SK-N-MC (cell line): ENCODE results near the gene TP63.
A peak's percentile ranks its signal among the peaks of the same experiment; 100 is the strongest.

Experiments
- DNase-seq: peaks from one replicate; pipeline ENCODE4 v3.0.0-alpha.2; 2011; ENCODE audit warnings: low read depth, low spot score
- H3K27ac ChIP-seq: fragments of 200-600 bp; sonication (generic); 2 replicates; pipeline ENCODE4 v1.5.1; 2016; ENCODE audit warnings: mixed run types
- H3K36me3 ChIP-seq: fragments of 200-600 bp; sonication (generic); 2 replicates; pipeline ENCODE4 v1.6.1; 2017; ENCODE audit warnings: antibody characterized with exemption, low read length, mixed read lengths; ENCODE audit not compliant: insufficient read depth
- H3K4me3 ChIP-seq: fragments of 200-600 bp; sonication (generic); 2 replicates; pipeline ENCODE4 v1.5.1; 2016
- H3K9ac ChIP-seq: fragments of 200-600 bp; sonication (generic); 2 replicates; pipeline ENCODE4 v1.8.0; 2017; ENCODE audit warnings: mixed run types, mixed read lengths; ENCODE audit not compliant: insufficient read length
- H3K9me3 ChIP-seq: fragments of 200-600 bp; sonication (generic); 2 replicates; pipeline ENCODE4 v1.6.1; 2017; ENCODE audit warnings: low read depth, mild to moderate bottlenecking, antibody characterized with exemption, low read length, moderate library complexity, mixed read lengths
- EZH2 ChIP-seq: fragments of 200-600 bp; sonication (generic); IDR thresholded peaks from one replicate; pipeline ENCODE4 v1.6.1; 2017; ENCODE audit warnings: antibody characterized with exemption
- FOXP2 ChIP-seq: optimal IDR thresholded peaks from 2 replicates; pipeline ENCODE3; 2011; ENCODE audit warnings: mild to moderate bottlenecking, moderate library complexity; ENCODE audit not compliant: insufficient read depth; ENCODE audit errors: extremely low read length, control extremely low read depth
- POLR2AphosphoS5 ChIP-seq: IDR thresholded peaks from 2 replicates; pipeline ENCODE4 v1.6.1; 2012; ENCODE audit warnings: mild to moderate bottlenecking, low read depth, low read length, borderline replicate concordance

Gene TP63

DNA sequence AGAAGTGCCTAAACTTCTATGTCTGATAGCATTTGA, at the start of gene TP63:
TP63 (plus strand) TSS at position 17 of the 36 bp plus-strand sequence. CDS start 127 bp downstream, outside the sequence.
- 0 out of 2 replicates have a peak, but pooled peaks cover 6% of the 10 kb centered on the region for H3K36me3 ChIP-seq
- peak within 1 kb of the TSS; percentile 8 for H3K9ac ChIP-seq
- H3K4me3 ChIP-seq, result no peak within 1 kb of the TSS
- H3K9me3 ChIP-seq, result no peaks in the 10 kb centered on the region
- peak within 1 kb of the TSS; percentile 28 for H3K27ac ChIP-seq
- no peak for DNase-seq
- TF ChIP-seq FOXP2 (no peak), POLR2AphosphoS5 (no peak), EZH2 (no peak)

- TF ChIP-seq EZH2, result no peak
- no peak for TF ChIP-seq FOXP2
- no peak for TF ChIP-seq POLR2AphosphoS5
- no peak overlapping the region for H3K4me3 ChIP-seq
- no peak for DNase-seq
- H3K27ac ChIP-seq, result no peak overlapping the region
- H3K9me3 ChIP-seq, result no peaks in the 10 kb centered on the region
- H3K36me3 ChIP-seq, result no peaks in the 10 kb centered on the region
- H3K9ac ChIP-seq, result no peak overlapping the region
Measured at GRCh38 chr3:189582179-189582578, 49.0 kb upstream of the TP63 start.

DNA sequence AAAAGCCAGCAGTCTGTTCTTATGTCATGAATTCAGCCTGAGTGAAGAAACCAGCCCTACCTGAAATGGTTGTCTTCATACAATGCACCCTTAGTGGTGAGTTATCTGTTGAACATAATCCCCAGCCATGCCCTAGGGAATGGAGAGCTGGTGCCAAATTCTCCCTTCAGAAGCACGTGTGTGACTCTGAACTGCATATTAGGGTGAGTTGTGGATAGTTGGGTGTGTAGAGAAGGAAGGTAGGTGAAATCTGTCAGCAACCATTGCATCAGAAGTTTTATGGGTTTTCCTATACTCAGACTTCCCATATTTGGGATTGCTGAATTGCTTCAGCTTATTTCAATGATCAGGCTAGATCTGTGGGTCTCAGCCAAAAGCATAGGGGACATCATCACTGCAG, 46.5 kb upstream of the TP63 start:
- TF ChIP-seq POLR2AphosphoS5 (no peak), FOXP2 (no peak), EZH2 (no peak)
- H3K36me3 ChIP-seq, result no peaks in the 10 kb centered on the region
- no peak overlapping the region for H3K4me3 ChIP-seq
- no peak for DNase-seq
- H3K27ac ChIP-seq, result peak overlapping the region; percentile 97
- no peak overlapping the region for H3K9ac ChIP-seq
- no peaks in the 10 kb centered on the region for H3K9me3 ChIP-seq

DNA sequence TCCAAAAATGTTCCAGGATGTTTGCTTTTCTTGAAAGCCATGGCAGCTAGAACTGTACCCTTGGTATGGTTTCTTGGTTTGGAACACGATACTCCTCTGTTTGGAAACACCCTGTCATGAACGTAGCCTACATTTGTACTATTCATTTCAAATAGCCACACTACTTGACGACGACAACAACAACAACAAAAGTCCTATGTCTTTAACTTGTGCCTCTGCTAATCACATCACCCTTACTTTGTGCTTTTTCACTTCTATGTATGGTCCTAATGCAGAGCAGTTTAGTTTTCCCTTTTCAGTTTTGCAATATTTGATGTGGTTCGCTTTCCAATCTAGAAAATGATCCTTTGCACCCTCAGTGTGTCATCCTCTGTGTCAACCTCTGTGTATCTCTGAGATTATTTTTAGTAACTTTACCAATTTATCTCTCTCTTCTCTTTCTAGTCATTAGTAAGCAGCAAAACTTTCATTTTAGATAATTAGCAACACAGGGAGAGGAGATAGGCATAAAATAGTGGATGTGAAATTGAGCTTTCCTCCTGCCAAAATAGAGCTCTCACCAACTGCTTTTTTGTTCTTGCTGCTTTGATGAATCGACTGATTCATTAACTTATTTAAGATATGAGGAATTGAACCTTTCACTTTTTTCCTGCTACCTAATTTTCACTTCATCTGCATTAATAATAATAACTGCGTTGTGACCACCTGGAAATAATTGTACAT, 44.1 kb upstream of the TP63 start:
- TF ChIP-seq EZH2 (no peak), FOXP2 (no peak), POLR2AphosphoS5 (no peak)
- no peak for DNase-seq
- H3K36me3 ChIP-seq, result peaks cover 10% of the 10 kb centered on the region; the same call in 1 of the 2 replicates
- H3K9ac ChIP-seq, result peak overlapping the region; percentile 74
- peak overlapping the region; percentile 67 for H3K4me3 ChIP-seq
- H3K27ac ChIP-seq, result peak overlapping the region; percentile 97
- peaks cover 10% of the 10 kb centered on the region; the same call in 1 of the 2 replicates for H3K9me3 ChIP-seq

DNA sequence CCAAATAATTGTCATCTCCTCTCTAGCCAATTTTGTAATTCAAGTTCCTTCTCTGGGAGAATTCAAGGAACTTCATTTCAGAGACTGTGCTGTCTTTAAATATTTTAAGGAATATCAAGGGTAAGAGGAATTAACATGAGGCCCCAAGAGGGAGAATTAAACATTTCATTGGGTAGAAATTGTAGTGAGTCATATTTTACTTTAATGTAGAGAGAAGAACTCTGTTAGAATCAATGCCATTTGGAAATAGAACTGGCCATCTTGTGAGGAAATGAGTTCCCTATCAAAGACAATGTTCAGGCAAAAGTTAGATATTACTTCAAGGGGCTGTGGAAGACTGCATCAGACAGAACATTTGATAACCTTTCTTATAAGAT, 43.5 kb upstream of the TP63 start:
- DNase-seq, result peak; percentile 39
- peaks cover 15% of the 10 kb centered on the region; the same call in 1 of the 2 replicates for H3K9me3 ChIP-seq
- H3K4me3 ChIP-seq, result peak overlapping the region; percentile 67
- TF ChIP-seq POLR2AphosphoS5 (no peak), FOXP2 (no peak), EZH2 (no peak)
- H3K27ac ChIP-seq, result peak overlapping the region; percentile 97
- H3K36me3 ChIP-seq, result peaks cover 13% of the 10 kb centered on the region; the same call in 1 of the 2 replicates
- peak overlapping the region; percentile 74 for H3K9ac ChIP-seq

DNA sequence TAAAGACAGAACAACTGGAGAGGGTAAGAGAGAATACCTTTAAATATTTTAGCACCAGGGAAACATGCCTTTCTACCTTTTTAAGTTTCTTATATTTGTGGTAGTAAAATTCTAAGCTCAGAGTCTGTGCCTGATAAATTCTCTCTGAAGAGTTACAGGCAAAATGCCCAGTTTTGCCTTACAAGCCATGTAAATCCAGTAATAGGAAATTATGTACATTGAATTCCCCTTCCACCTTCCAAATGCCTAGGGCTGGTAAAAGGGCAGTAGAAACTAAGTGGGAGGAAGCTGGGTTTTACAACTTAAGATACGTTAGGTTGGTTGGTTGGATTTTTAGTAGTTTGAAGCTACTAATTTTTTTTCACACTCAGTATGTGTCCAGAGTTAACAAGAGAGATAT, 43.1 kb upstream of the TP63 start:
- Histone ChIP-seq H3K27ac (peak overlapping the region; percentile 97), H3K9ac (peak overlapping the region; percentile 74), H3K9me3 (peaks cover 19% of the 10 kb centered on the region; the same call in 1 of the 2 replicates), H3K4me3 (peak overlapping the region; percentile 67), H3K36me3 (peaks cover 17% of the 10 kb centered on the region; the same call in 1 of the 2 replicates)
- peak; percentile 85 for DNase-seq
- no peak for TF ChIP-seq POLR2AphosphoS5
- no peak for TF ChIP-seq FOXP2
- TF ChIP-seq EZH2, result no peak

DNA sequence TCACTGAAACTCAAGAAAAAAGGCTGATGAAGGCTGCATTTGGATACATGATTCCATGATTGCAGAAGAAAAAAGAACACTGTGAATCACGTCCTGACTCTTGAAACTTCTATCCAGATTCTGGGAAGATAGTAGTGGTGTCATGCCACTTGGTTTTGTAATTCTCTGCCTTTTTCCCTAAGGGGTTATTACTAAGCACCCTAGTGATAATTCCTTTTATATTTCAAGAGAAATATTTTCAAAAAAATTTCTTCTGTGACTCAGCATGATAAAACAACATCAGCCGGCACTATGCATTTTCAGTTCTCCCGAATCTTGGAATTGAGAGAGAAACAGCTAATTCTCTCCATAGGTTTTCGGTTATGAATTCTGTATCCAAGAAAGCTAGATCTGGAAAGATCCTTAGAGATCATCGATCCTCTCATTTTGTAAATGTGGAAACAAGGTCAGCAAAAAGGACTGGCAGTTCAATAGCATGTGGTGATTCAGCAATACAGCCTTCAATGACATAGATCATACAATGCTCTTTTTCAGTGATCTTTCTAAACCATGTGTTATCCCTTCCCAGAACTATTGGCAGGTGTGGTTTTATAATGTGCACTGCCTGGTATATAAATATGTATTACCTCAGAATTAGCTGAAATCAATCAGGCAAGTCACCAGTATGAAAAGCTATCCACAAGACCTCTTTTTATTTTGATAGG, 42.6 kb upstream of the TP63 start:
- TF ChIP-seq FOXP2 (no peak), POLR2AphosphoS5 (no peak), EZH2 (no peak)
- peak overlapping the region; percentile 97 for H3K27ac ChIP-seq
- peak overlapping the region; percentile 74 for H3K9ac ChIP-seq
- H3K9me3 ChIP-seq, result peaks cover 24% of the 10 kb centered on the region; the same call in 1 of the 2 replicates
- peaks cover 20% of the 10 kb centered on the region; the same call in 1 of the 2 replicates for H3K36me3 ChIP-seq
- H3K4me3 ChIP-seq, result peak overlapping the region; percentile 67
- no peak for DNase-seq

- H3K4me3 ChIP-seq, result peak overlapping the region; percentile 67
- peak overlapping the region; percentile 97 for H3K27ac ChIP-seq
- H3K9ac ChIP-seq, result peak overlapping the region; percentile 74
- DNase-seq, result no peak
- H3K9me3 ChIP-seq, result peaks cover 25% of the 10 kb centered on the region; the same call in 1 of the 2 replicates
- H3K36me3 ChIP-seq, result peaks cover 20% of the 10 kb centered on the region; the same call in 1 of the 2 replicates
- TF ChIP-seq EZH2, result no peak
- no peak for TF ChIP-seq POLR2AphosphoS5
- no peak for TF ChIP-seq FOXP2
Measured at GRCh38 chr3:189589179-189589569, 42.0 kb upstream of the TP63 start.
